ENCODE data around the gene CRTC1. TPM values are rescaled to one million over a fixed set of nuclear protein-coding genes. Genes with fewer than 3 reads are reported as not detected.
A peak's percentile ranks its signal among the peaks of the same experiment; 100 is the strongest.

CRTC1 gene
- total and polyA plus RNA-seq, 9 of the 15 experiments (the other 6 are each of a cell fraction or from before 2014, with no cell fraction given) = 0.25 to 3.8 (median 1.2) TPM; not detected in 2

GRCh38 chr19:18741124-18742121 is 57.9 kb downstream of the CRTC1 start:
- Histone ChIP-seq H3K9me1 (ENCODE audit: control insufficient read depth, insufficient read depth, low read length) (peaks cover 3% of the 10 kb centered on the region), H3K4me3 (no peak overlapping the region), H3K9me3 (replicated peaks; ENCODE audit: control insufficient read depth, insufficient read depth, low read depth, low read length) (no peaks in the 10 kb centered on the region), H2AFZ (ENCODE audit: low read depth, low read length) (no peak overlapping the region), H3K4me1 (replicated peaks in 1 of 2; ENCODE audit: control insufficient read depth in 2 of 2, insufficient read depth in 2 of 2, low read length in 2 of 2) (peaks cover 25 to 89% of the 10 kb centered on the region in 2 experiments), H4K20me1 (replicated peaks; ENCODE audit: control insufficient read depth, insufficient read depth, low read length) (peaks cover 69% of the 10 kb centered on the region), H3K36me3 (ENCODE audit: control insufficient read depth, insufficient read depth, low read length) (no peaks in the 10 kb centered on the region), H3K27me3 (ENCODE audit: control insufficient read depth in 2 of 2, insufficient read depth in 2 of 2, low read length in 2 of 2) (no peaks in the 10 kb centered on the region), H3K79me2 (ENCODE audit: control insufficient read depth, insufficient read depth, low read length) (no peaks in the 10 kb centered on the region), H3K9ac (ENCODE audit: insufficient read depth in 1 of 2, low read depth in 2 of 2, low read length in 2 of 2) (peak overlapping the region in 1 of 2 experiments; percentile 68; a peak in 1 of 4 replicates), H3K4me2 (ENCODE audit: insufficient read depth, low read length) (no peak overlapping the region), H3K27ac (ENCODE audit: extremely low read depth, low read depth, low read length) (no peak overlapping the region)
- BruUV-seq (replicated peaks) = no TSS peak
- TF ChIP-seq TEAD1 (CRISPR knock-in tag; IDR thresholded peaks at IDR 0.05) (no peak), USF1 (CRISPR knock-in tag; IDR thresholded peaks at IDR 0.05) (peak; percentile 19; the same call in 1 of the 2 replicates), TFAP4 (CRISPR knock-in tag; IDR thresholded peaks at IDR 0.05; ENCODE audit: borderline replicate concordance) (0 out of 2 replicates have a peak, but pooled peaks have one; percentile 19), MAX (CRISPR knock-in tag; IDR thresholded peaks at IDR 0.05) (0 out of 2 replicates have a peak, but pooled peaks have one; percentile 46), ARNT (IDR thresholded peaks at IDR 0.05) (no peak)
- FAIRE-seq (no peak), ATAC-seq (no peak), DNase-seq (ENCODE audit: extremely low read depth in 1 of 4, low spot score in 3 of 4) (no peak)
- in situ Hi-C loops (cut with MboI) (no loop called here), intact Hi-C loops (cut with micrococcal nuclease) (no loop called here)
- ChIA-PET CTCF (ENCODE audit: low intra/inter-chr PET ratio) (no interaction called here), POLR2A (interaction anchor here (0.6 to 2.0 kb wide), 7 partner anchors 9 to 484 kb away, joined by 3 to 9 read pairs (median 3); no protein-coding TSS in a partner anchor)
- 63% methylated on average over 25 of the region's 27 CpGs for whole genome bisulfite sequencing (ENCODE audit: insufficient coverage, low coverage, missing lambda C conversion rate)

All from K562 (cell line).